H9 (cell line): Measurements from ENCODE around the gene GARNL3. TPM values are rescaled to one million over a fixed set of nuclear protein-coding genes. Genes with fewer than 3 reads are reported as not detected.

ENCODE experiments used
- DNase-seq: peaks from one replicate; pipeline ENCODE4 v3.0.0-alpha.2; 2017
- H2AFZ ChIP-seq: one replicate; pipeline ENCODE4 v1.6.1; 2013; ENCODE audit warnings: mild to moderate bottlenecking, low read length, control low read depth, moderate library complexity
- H2AK5ac ChIP-seq: 2 replicates; pipeline ENCODE4 v1.6.1; 2013; ENCODE audit warnings: low read length, control low read depth, mixed read lengths; ENCODE audit not compliant: insufficient read length
- H2BK120ac ChIP-seq: one replicate; pipeline ENCODE4 v1.6.1; 2013; ENCODE audit warnings: low read depth, mild to moderate bottlenecking, low read length, control low read depth, inconsistent platforms; ENCODE audit not compliant: poor library complexity, severe bottlenecking
- H2BK12ac ChIP-seq: 2 replicates; pipeline ENCODE4 v1.6.1; 2013; ENCODE audit warnings: low read length, control low read depth, mixed read lengths, low read depth; ENCODE audit not compliant: insufficient read length
- H2BK15ac ChIP-seq: 2 replicates; pipeline ENCODE4 v1.6.1; 2013; ENCODE audit warnings: low read depth, low read length, control low read depth
- H2BK20ac ChIP-seq: one replicate; pipeline ENCODE4 v1.6.1; 2013; ENCODE audit warnings: low read depth, mild to moderate bottlenecking, low read length, control low read depth, inconsistent platforms; ENCODE audit not compliant: poor library complexity, severe bottlenecking
- H2BK5ac ChIP-seq: 2 replicates; pipeline ENCODE4 v1.6.1; 2013; ENCODE audit warnings: low read length, control low read depth, mixed read lengths; ENCODE audit not compliant: insufficient read length
- H3K14ac ChIP-seq: 2 replicates; pipeline ENCODE4 v1.6.1; 2013; ENCODE audit warnings: low read length, control low read depth; ENCODE audit not compliant: insufficient read depth
- H3K18ac ChIP-seq: 2 replicates; pipeline ENCODE4 v1.6.1; 2013; ENCODE audit warnings: low read depth, mild to moderate bottlenecking, mixed read lengths, low read length, control low read depth; ENCODE audit not compliant: insufficient read length
- H3K23ac ChIP-seq: 2 replicates; pipeline ENCODE4 v1.6.1; 2013; ENCODE audit warnings: low read length, control low read depth, mixed read lengths, low read depth; ENCODE audit not compliant: insufficient read length
- H3K23me2 ChIP-seq: 2 replicates; pipeline ENCODE4 v1.6.1; 2013; ENCODE audit warnings: low read depth, mild to moderate bottlenecking, mixed read lengths, low read length, control low read depth; ENCODE audit not compliant: insufficient read length, poor library complexity, severe bottlenecking
- H3K27ac ChIP-seq: 2 replicates; pipeline ENCODE4 v1.5.1; 2013; ENCODE audit warnings: low read length, control low read depth, mixed read lengths, low read depth; ENCODE audit not compliant: insufficient read length
- H3K27me3 ChIP-seq: 2 replicates; pipeline ENCODE4 v1.6.1; 2013; ENCODE audit warnings: low read length, control low read depth, inconsistent platforms; ENCODE audit not compliant: insufficient read depth
- H3K4ac ChIP-seq: 2 replicates; pipeline ENCODE4 v1.6.1; 2013; ENCODE audit warnings: low read depth, mild to moderate bottlenecking, control low read depth, inconsistent platforms, low read length, moderate library complexity
- H3K4me1 ChIP-seq: 2 replicates; pipeline ENCODE4 v1.6.1; 2013; ENCODE audit warnings: low read length, control low read depth, inconsistent platforms; ENCODE audit not compliant: insufficient read depth
- H3K4me2 ChIP-seq: 2 replicates; pipeline ENCODE4 v1.6.1; 2013; ENCODE audit warnings: low read length, control low read depth, mixed read lengths; ENCODE audit not compliant: insufficient read length, insufficient read depth
- H3K56ac ChIP-seq: 2 replicates; pipeline ENCODE4 v1.6.1; 2013; ENCODE audit warnings: low read depth, mild to moderate bottlenecking, mixed read lengths, low read length, control low read depth; ENCODE audit not compliant: insufficient read length
- H3K79me1 ChIP-seq: 2 replicates; pipeline ENCODE4 v1.6.1; 2013; ENCODE audit warnings: low read depth, mild to moderate bottlenecking, moderate library complexity, low read length, control low read depth, inconsistent platforms; ENCODE audit not compliant: insufficient read depth, poor library complexity, severe bottlenecking
- H3K79me2 ChIP-seq: 2 replicates; pipeline ENCODE4 v1.6.1; 2013; ENCODE audit warnings: low read length, control low read depth, inconsistent platforms; ENCODE audit not compliant: insufficient read depth
- H3K9ac ChIP-seq: 2 replicates; pipeline ENCODE4 v1.6.1; 2013; ENCODE audit warnings: low read length, control low read depth, mixed read lengths; ENCODE audit not compliant: insufficient read length; ENCODE audit errors: extremely low read depth
- H3K9me3 ChIP-seq: one replicate; pipeline ENCODE4 v1.6.1; 2013; ENCODE audit warnings: low read depth, low read length, inconsistent platforms; ENCODE audit not compliant: control insufficient read depth
- H3T11ph ChIP-seq: one replicate; pipeline ENCODE4 v1.6.1; 2013; ENCODE audit warnings: mild to moderate bottlenecking, low read length, control low read depth, inconsistent platforms
- H4K20me1 ChIP-seq: one replicate; pipeline ENCODE4 v1.6.1; 2013; ENCODE audit not compliant: control insufficient read depth, insufficient read length, insufficient read depth
- H4K5ac ChIP-seq: 2 replicates; pipeline ENCODE4 v1.6.1; 2013; ENCODE audit warnings: low read depth, mild to moderate bottlenecking, mixed read lengths, low read length, control low read depth; ENCODE audit not compliant: insufficient read length
- H4K8ac ChIP-seq: replicated peaks from 2 replicates; pipeline ENCODE4 v1.6.1; 2013; ENCODE audit warnings: low read length, control low read depth, mixed read lengths, low read depth; ENCODE audit not compliant: insufficient read length
- H4K91ac ChIP-seq: 2 replicates; pipeline ENCODE4 v1.6.1; 2013; ENCODE audit warnings: low read depth, mild to moderate bottlenecking, moderate library complexity, mixed read lengths, low read length, control low read depth; ENCODE audit not compliant: insufficient read length
- H3K27ac Mint-ChIP-seq, 3 experiments: 2 replicates in 2 of 3; 3 replicates in 1 of 3; pipeline ENCODE4 v1.8.0; 2020 to 2021; ENCODE audit warnings: mixed read lengths in 3 of 3, mild to moderate bottlenecking in 1 of 3, moderate library complexity in 1 of 3
- H3K27me3 Mint-ChIP-seq: 2 replicates; pipeline ENCODE4 v1.8.0; 2021; ENCODE audit warnings: low read depth, mild to moderate bottlenecking, moderate library complexity, mixed read lengths
- H3K36me3 Mint-ChIP-seq, 3 experiments: 2 replicates in 2 of 3; 3 replicates in 1 of 3; pipeline ENCODE4 v1.8.0; 2020 to 2021; ENCODE audit warnings: low read depth in 3 of 3, mixed read lengths in 3 of 3; ENCODE audit not compliant: insufficient read depth in 1 of 3
- H3K4me1 Mint-ChIP-seq, 2 experiments: 2 replicates each; pipeline ENCODE4 v1.8.0; 2020; ENCODE audit warnings: mixed read lengths in 2 of 2
- H3K4me3 Mint-ChIP-seq, 2 experiments: 2 replicates in 1 of 2; 3 replicates in 1 of 2; pipeline ENCODE4 v1.8.0; 2020 to 2021; ENCODE audit warnings: mild to moderate bottlenecking in 2 of 2, mixed read lengths in 2 of 2, moderate library complexity in 1 of 2
- H3K9me3 Mint-ChIP-seq, 2 experiments: 2 replicates in 1 of 2; 3 replicates in 1 of 2; pipeline ENCODE4 v1.8.0; 2020; ENCODE audit warnings: mild to moderate bottlenecking in 2 of 2, mixed read lengths in 2 of 2, moderate library complexity in 1 of 2
- WGBS: extraction: QIAGEN DNeasy Blood & Tissue Kit; methylation state at CpG from one replicate; pipeline ENCODE4 v1.1.7; 2013; ENCODE audit warnings: missing lambda C conversion rate, low lambda C conversion rate, mixed read lengths; ENCODE audit not compliant: insufficient read length; ENCODE audit errors: extremely low coverage; 5-methylcytosine and 5-hydroxymethylcytosine counted together
- total RNA-seq: library from RNA; stranded (reverse); gene quantifications from 2 replicates; pipeline ENCODE4 v1.2.1, GENCODE V29; 2021
- TF ChIP-seq, protein P1 (sequence below): fragments of 200-600 bp; sonication (generic); conservative IDR thresholded peaks from 3 replicates; pipeline ENCODE4 v1.8.0; 2021; ENCODE audit warnings: antibody characterized with exemption, mild to moderate bottlenecking

Gene GARNL3
- total RNA-seq, 1 experiment from 2014 or later, result 8.7 TPM

DNA sequence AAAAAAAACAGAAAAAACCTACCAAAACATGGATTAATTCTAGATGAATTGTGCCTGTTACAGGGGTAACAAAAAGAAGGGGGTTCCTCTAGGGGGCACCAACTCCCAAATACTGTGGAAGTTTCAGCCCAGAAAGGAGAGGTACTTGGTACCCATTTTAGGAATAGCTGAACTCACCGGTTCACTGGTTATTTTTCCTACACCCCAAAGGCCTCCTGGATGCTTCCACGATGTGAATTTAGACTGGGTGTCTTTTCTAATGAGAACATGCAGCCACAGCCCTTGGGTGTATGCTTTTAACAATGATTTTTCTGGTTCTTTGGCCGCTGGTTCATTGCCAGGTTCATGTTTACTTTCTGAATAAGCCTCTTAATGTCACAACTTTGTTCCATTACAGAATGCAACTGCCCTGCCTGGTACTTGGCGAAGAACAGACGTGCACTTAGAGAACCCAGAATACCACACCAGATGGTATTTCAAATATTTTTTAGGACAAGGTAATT is 46.7 kb downstream of the GARNL3 start:
- Histone ChIP-seq H3K9me3 (no peaks in the 10 kb centered on the region), H4K91ac (no peak overlapping the region), H3K4me1 (no peaks in the 10 kb centered on the region), H3K23me2 (no peaks in the 10 kb centered on the region), H3T11ph (no peak overlapping the region), H3K4ac (no peak overlapping the region), H4K5ac (no peak overlapping the region), H2BK12ac (no peak overlapping the region), H3K56ac (no peak overlapping the region), H3K14ac (no peak overlapping the region), H4K20me1 (no peaks in the 10 kb centered on the region), H3K23ac (no peak overlapping the region), H3K79me2 (no peaks in the 10 kb centered on the region), H2AK5ac (no peak overlapping the region), H2BK15ac (no peak overlapping the region), H3K27me3 (no peaks in the 10 kb centered on the region), H3K4me2 (no peak overlapping the region), H2BK20ac (no peak overlapping the region), H2AFZ (no peak overlapping the region), H2BK5ac (no peak overlapping the region), H2BK120ac (no peak overlapping the region), H3K27ac (no peak overlapping the region), H4K8ac (no peak overlapping the region), H3K9ac (no peak overlapping the region), H3K79me1 (no peaks in the 10 kb centered on the region), H3K18ac (no peak overlapping the region)
- Mint-ChIP-seq H3K36me3 (peaks cover 3 to 7% (median 3%) of the 10 kb centered on the region in 3 experiments; a peak in 4 of 7 replicates), H3K27ac (no peak overlapping the region), H3K4me3 (no peak overlapping the region), H3K9me3 (no peaks in the 10 kb centered on the region), H3K4me1 (peaks cover 4 to 7% of the 10 kb centered on the region in 2 experiments), H3K27me3 (no peaks in the 10 kb centered on the region)
- TF ChIP-seq, protein P1, sequence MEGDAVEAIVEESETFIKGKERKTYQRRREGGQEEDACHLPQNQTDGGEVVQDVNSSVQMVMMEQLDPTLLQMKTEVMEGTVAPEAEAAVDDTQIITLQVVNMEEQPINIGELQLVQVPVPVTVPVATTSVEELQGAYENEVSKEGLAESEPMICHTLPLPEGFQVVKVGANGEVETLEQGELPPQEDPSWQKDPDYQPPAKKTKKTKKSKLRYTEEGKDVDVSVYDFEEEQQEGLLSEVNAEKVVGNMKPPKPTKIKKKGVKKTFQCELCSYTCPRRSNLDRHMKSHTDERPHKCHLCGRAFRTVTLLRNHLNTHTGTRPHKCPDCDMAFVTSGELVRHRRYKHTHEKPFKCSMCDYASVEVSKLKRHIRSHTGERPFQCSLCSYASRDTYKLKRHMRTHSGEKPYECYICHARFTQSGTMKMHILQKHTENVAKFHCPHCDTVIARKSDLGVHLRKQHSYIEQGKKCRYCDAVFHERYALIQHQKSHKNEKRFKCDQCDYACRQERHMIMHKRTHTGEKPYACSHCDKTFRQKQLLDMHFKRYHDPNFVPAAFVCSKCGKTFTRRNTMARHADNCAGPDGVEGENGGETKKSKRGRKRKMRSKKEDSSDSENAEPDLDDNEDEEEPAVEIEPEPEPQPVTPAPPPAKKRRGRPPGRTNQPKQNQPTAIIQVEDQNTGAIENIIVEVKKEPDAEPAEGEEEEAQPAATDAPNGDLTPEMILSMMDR, result peak; percentile 73
- no peak for DNase-seq
- no CpG with 5 or more reads among the region's 5 CpGs for WGBS
